CD1c-positive myeloid dendritic cell (primary cell): ENCODE data around the gene LSMEM2.
"Not testable (repeated sequence)": the region's sequence is repeated elsewhere in the genome, so short reads cannot be mapped to it uniquely, and the experiment has no call there.

Source experiments
- DNase-seq: peaks from one replicate; pipeline ENCODE4 v3.0.0-alpha.2; 2016; ENCODE audit errors: extremely low spot score

Gene LSMEM2

GRCh38 chr3:50298836-50299637 is 20.1 kb downstream of the LSMEM2 start, which contains the start of the genes HYAL3 and NAA80:
TSS of gene HYAL3 (minus strand) at chr3:50299405. CDS start at chr3:50295602, 3,803 bp downstream.
TSS of gene NAA80 (minus strand) at chr3:50299405. CDS start at chr3:50297463, 1,942 bp downstream.
- peak; percentile 99 for DNase-seq

- DNase-seq = no peak
Measured at GRCh38 chr3:50299638-50299928, 20.7 kb downstream of the LSMEM2 start.

- DNase-seq = peak; percentile 89
Measured at GRCh38 chr3:50299929-50300680, 21.2 kb downstream of the LSMEM2 start.

- DNase-seq = no peak
Measured at GRCh38 chr3:50300681-50301254, 21.9 kb downstream of the LSMEM2 start.

- no peak for DNase-seq
Measured at GRCh38 chr3:50302095-50303012, 23.5 kb downstream of the LSMEM2 start.

- DNase-seq = no peak
Measured at GRCh38 chr3:50303013-50303815, 24.3 kb downstream of the LSMEM2 start, which contains the start of gene HYAL1. TSS of gene HYAL1 (minus strand) at chr3:50303574. CDS start at chr3:50302956, 618 bp downstream.

GRCh38 chr3:50304601-50305000 is 25.7 kb downstream of the LSMEM2 start:
- DNase-seq = no peak

GRCh38 chr3:50312041-50312440 is 33.2 kb downstream of the LSMEM2 start:
- DNase-seq = not testable (repeated sequence)

GRCh38 chr3:50314342-50314741 is 35.5 kb downstream of the LSMEM2 start:
- no peak for DNase-seq

- DNase-seq = no peak
Measured at GRCh38 chr3:50314816-50315215, 35.9 kb downstream of the LSMEM2 start.

- no peak for DNase-seq
Measured at GRCh38 chr3:50316657-50317242, 37.9 kb downstream of the LSMEM2 start.

- no peak for DNase-seq
Measured at GRCh38 chr3:50317300-50317699, 38.4 kb downstream of the LSMEM2 start.

- DNase-seq = no peak
Measured at GRCh38 chr3:50318163-50318562, 39.3 kb downstream of the LSMEM2 start.

GRCh38 chr3:50318615-50319014 is 39.7 kb downstream of the LSMEM2 start:
- peak; percentile 51 for DNase-seq

- no peak for DNase-seq
Measured at GRCh38 chr3:50319181-50319893, 40.5 kb downstream of the LSMEM2 start.

GRCh38 chr3:50319894-50320625 is 41.2 kb downstream of the LSMEM2 start:
- DNase-seq = no peak

- DNase-seq = peak; percentile 74
Measured at GRCh38 chr3:50320853-50321335, 42.0 kb downstream of the LSMEM2 start.

GRCh38 chr3:50321336-50322114 is 42.6 kb downstream of the LSMEM2 start:
- peak; percentile 87 for DNase-seq
